Neural progenitor cell (in vitro differentiated cells): ENCODE results near the gene PHKA2.

Source experiments
- CTCF ChIP-seq: fragments of 200-600 bp; sonication (generic); IDR thresholded peaks from 2 replicates; pipeline ENCODE4 v1.5.1; 2017; ENCODE audit warnings: antibody characterized with exemption, mild to moderate bottlenecking
- EZH2 ChIP-seq: fragments of 200-600 bp; sonication (generic); IDR thresholded peaks from 2 replicates; pipeline ENCODE4 v1.6.1; 2017; ENCODE audit warnings: antibody characterized with exemption, mild to moderate bottlenecking, moderate library complexity
- EZH2phosphoT487 ChIP-seq: fragments of 200-600 bp; sonication (generic); IDR thresholded peaks from 2 replicates; pipeline ENCODE4 v1.6.1; 2017; ENCODE audit warnings: antibody characterized with exemption

GRCh38 chrX:18971506-18971905 lies 12.4 kb downstream of the PHKA2 start:
- TF ChIP-seq CTCF (no peak), EZH2 (no peak), EZH2phosphoT487 (no peak)
